Muscle of arm (tissue), 14 donors: ENCODE data around the gene ZBTB7B. TPM values are rescaled to one million over a fixed set of nuclear protein-coding genes. Genes with fewer than 3 reads are reported as not detected.

Experiments
- DNase-seq: peaks from one replicate; pipeline ENCODE4 v3.0.0-alpha.2; 2013
- long read RNA-seq, 11 donors: transcript quantifications; one replicate each; lab custom pipeline, GENCODE V29; 2026
- polyA plus RNA-seq, 12 donors: library from polyadenylated mRNA; unstranded; fragments of 120-200 nt; gene quantifications; one replicate each; pipeline ENCODE4 v1.2.1, GENCODE V29; 2013; ENCODE audit not compliant: insufficient read length in 12 of 12

The ZBTB7B gene
- polyA plus RNA-seq: 10 to 100 TPM in 4 of 12 donors, 1 to 10 TPM in 7, not detected in 1; 3.9 to 32.4 (median 8.5) TPM
- long read RNA-seq, donor 1, partial matches to known transcripts: 0 of 7 reads
- long read RNA-seq, donor 1, other reads (novel, unspliced or antisense): 0 of 7 reads
- long read RNA-seq, donor 2: 0 reads
- long read RNA-seq, donor 3, partial matches to known transcripts: 0 of 1 reads
- long read RNA-seq, donor 3, other reads (novel, unspliced or antisense): 0 of 1 reads
- long read RNA-seq, donor 4, partial matches to known transcripts: 0 of 1 reads
- long read RNA-seq, donor 4, other reads (novel, unspliced or antisense): 0 of 1 reads
- long read RNA-seq, donor 5, partial matches to known transcripts: 0 of 4 reads
- long read RNA-seq, donor 5, other reads (novel, unspliced or antisense): 0 of 4 reads
- long read RNA-seq, donor 6, partial matches to known transcripts: 0 of 2 reads
- long read RNA-seq, donor 6, other reads (novel, unspliced or antisense): 0 of 2 reads
- long read RNA-seq, donor 7: 0 reads
- long read RNA-seq, donor 8, partial matches to known transcripts: 0 of 3 reads
- long read RNA-seq, donor 8, other reads (novel, unspliced or antisense): 0 of 3 reads
- long read RNA-seq, donor 9, partial matches to known transcripts: 0 of 2 reads
- long read RNA-seq, donor 9, other reads (novel, unspliced or antisense): 0 of 2 reads
- long read RNA-seq, donor 10, partial matches to known transcripts: 7 of 10 reads
- long read RNA-seq, donor 10, other reads (novel, unspliced or antisense): 0 of 10 reads
- long read RNA-seq, donor 11, partial matches to known transcripts: 0 of 2 reads
- long read RNA-seq, donor 11, other reads (novel, unspliced or antisense): 0 of 2 reads

DNA sequence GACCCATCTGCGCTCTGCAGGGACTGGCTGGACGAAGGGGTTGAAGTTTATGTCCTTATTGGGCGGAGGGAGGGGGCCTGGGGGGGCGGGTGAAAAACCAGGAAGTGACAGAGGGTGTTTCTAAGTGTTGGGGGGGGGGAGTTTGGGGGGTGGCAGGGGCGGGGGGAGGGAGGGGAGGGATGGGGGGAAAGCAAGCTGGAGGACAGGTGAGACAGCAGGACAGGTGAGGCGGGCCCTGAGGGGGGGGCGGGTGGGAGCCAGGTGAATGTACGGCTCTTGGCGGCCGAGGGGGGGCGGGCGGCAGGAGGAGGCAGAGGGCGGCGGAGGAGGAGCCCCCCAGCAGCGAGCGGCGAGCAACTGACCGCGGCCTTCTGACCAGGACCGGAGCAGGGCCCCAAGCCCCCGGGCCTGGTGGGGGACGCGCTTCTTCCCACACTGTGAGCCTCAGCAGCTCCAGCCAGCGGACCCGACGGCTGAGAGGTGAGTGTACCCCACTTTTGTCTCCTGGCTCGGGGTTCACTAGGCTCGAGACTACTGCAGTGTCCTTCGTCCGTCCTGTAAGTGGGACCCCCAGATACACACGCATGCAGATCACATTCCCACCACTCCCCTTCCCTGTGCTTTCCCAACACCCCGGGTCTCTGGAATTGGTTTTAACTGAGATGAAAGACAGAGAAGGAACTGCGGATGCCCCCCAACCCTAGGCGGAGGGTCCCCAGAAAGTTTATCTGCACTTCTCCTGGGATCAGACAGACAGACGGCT, at the start of gene ZBTB7B:
Gene ZBTB7B, plus strand, starts transcription at position 339 of the 763 bp plus-strand sequence. CDS start 11,859 bp downstream, outside the sequence.
- DNase-seq: no peak

DNA sequence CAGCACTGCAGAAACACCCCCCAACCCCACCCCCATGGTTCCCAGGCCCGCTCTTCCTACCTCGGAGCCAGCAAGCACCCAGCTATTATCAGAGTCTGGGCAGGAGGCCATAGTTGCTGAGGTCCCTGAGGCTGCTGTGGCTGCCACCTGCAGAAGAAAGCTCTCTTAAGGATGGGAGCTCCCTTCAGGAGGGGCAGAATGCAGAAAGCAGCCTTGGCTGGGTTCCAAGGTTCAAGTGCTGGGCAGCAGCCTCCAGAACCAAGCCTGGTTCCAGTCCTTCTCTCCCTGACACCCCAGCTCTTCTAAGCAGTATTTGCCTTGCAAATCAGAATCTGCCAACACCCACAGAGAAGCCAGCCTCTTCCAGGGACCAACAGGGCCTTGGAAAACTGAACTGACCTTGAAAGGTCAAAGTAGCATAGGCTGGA, 49.0 kb upstream of the ZBTB7B start:
- no peak for DNase-seq

DNA sequence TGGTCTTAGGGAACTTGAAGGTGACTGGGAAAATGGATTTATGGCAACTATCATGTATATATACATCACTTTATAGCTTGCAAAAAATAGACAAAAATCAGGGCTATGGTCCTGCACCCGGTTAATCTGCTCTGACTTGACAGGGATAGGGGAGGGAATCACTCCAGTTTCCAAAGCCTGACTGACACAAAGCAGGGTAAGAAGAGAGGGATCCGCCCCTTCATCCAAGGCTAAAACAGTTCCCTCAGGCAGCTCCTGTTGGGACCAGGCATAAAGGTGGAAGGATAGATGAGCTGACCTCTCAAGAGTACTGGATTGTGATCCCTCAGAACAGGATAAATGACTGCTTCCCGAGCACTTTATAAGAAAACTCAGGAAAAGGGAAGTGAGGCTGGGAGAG, 48.1 kb upstream of the ZBTB7B start:
- no peak for DNase-seq

DNA sequence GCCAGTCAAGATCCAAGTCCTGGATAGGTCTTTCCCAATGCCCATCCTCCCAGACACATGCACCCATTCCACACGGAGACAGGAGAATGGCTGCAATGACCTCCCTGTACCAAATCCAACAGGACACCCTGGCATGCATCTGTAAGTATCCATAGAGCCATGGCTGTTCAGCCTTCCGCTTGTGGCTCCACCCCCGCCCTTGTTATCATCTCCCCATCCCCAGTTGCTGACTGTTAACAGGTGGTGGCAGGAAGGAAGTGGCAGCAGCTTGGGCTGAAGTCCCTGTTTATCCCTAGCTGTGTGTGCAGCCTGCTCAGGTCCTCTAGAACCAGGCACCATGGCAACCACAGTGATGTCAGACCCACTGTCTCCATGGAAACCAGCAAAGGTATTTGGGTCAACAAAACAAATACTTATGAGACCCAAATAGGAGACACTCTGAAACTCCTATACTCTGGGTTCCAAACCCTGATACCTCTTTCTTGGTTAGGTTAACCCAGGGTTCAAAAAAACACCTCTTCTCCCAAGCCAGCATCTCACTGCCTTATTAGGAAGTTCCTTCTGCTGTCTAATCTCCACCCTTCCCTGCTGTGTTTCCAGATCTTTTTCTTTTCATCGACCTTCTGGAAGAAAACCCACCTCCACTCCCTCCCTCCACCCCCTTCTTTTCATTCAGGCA, 47.4 kb upstream of the ZBTB7B start:
- no peak for DNase-seq

DNA sequence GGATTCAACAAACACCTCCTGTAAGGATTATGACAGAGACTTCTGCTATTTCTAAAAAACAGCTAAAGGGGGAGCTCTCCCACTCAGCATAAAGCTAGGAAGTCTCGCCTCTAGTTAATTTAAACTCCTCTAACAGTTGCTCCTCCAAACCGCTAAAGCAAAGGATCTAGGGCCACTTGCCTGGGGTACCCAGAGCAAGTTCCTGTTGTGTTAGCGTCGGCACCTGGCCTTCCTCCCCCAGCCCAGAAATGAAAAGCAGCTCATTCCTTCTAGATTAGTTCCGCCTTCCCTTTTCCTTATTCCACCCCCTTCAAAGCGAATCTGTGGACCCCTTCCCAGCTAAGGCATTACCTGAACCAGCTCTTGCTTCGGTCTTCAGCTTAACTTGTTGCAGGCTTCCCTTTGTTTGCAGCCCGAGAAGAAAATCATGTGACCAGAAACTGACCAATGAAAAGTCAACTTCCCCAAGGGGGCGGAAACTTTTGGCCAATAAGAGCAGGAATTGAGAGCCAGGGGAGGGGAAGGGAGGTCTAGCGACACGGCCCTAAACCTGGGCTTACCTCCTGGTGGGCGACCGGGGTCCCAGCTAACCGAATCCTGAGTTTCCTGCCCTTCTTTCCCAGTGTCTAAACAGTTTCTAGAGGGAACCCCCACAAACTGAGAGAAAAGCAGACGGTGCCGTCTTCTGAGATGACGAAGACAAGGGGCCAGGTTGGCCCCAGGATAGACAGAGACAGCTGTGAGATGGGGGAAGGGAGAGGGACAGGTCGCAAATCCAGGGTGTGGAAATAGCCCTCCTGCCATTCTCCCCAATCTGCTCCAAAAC, 46.7 kb upstream of the ZBTB7B start, which contains the start of gene PBXIP1:
Gene PBXIP1, minus strand, starts transcription at position 382 of the 826 bp plus-strand sequence. CDS start 2,378 bp downstream, outside the sequence.
- DNase-seq: peak; percentile 95

DNA sequence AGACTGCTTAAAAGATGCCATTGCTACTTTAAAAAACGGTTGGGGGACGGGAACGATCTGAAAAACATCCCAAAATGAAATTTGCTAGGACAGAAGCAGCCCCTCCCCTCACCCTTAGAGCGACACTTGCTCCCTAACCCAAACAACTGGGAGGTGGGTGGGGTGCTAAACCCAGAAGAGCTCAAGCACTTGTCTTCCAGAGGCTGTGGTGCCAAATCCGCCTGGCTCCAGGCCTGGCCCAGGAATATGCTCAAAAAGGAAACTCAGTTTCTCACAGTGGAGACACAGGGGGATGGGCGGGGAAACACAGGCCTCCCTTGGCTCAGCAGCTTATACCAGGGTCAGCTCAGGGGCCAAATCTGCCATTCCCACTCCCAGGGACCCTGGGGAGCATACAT, 46.1 kb upstream of the ZBTB7B start:
- peak; percentile 60 for DNase-seq

DNA sequence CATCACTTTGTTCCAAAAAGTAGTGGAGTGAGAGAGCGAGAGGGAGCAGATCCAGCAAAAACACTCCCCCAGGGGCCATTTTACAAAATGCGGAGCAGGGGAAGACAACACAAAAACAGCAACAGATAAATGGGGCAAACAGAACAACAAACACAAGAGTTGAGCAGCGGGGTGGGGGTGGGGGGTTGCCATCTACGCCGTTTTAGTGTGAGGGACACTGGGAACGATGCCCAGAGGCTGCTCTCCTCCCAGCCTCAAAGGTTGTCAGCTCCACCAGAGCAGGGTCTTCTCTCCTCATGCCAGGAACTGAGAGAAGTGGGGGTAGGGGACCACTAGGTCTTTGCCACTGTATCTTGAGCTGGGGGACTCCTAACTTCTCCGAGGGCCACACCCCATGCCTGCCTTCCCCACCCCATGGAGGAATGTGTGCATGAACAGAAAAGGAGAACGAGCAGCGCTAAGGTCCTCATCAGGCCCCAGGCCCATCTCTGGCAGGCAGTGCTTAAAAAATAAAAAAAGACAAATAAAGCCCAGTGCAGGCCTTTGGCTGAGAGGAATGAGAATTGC, 45.4 kb upstream of the ZBTB7B start:
- DNase-seq: no peak

DNA sequence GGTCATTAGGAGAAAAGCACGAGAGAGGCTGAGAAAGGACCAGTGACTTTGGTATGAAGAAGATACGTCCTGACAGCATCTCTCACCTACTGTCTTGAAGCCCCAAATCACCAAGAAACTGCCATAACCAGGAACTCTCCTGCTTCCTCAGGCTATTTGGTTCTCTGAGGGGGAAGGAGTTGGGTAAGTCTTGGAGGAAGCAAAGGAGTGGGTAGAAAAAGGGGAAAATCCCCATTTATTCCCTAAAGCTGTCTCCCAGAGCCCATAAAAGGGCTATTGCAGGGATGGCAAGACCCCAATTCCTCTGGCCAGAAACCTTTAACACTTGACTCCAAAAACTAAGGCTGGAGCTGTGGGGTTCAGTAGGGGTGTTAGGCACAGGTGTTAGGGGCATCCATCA, 44.6 kb upstream of the ZBTB7B start:
- no peak for DNase-seq

DNA sequence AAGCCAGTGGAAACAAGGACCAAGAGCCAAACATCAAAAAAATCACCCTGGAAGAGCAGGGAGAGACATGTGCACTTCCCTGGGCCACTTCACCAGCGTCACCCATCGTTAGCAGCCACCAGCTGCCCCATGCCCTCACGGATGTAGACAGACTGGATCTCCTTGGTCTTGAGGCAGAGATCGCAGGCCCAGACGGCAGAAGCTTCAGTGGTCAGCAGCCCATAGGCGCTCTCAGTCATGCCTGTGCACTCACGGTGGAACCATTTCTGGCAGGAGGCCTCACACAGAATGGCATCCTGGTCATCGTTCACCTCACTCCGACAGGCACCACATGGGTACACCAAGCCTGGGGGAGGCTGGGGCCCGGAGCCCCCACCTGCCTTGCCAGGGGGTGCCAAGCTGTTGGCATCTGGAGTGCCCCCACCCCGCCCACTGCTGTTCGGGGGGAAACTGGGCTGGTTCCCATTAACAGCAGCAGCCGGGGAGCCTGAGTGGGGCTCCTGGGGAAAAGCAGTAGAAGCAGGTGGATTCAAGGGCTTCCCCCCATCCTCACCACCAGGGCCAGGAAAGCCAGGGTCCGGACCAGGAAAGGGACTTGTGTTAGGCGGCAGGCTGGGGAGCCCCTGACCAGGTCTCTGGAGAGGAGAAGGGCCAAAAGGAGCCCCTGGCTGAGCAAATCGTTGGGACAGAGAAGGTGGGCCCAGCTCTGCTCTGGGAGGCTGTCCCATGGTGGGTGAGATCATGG, 43.7 kb upstream of the ZBTB7B start:
- no peak for DNase-seq

DNA sequence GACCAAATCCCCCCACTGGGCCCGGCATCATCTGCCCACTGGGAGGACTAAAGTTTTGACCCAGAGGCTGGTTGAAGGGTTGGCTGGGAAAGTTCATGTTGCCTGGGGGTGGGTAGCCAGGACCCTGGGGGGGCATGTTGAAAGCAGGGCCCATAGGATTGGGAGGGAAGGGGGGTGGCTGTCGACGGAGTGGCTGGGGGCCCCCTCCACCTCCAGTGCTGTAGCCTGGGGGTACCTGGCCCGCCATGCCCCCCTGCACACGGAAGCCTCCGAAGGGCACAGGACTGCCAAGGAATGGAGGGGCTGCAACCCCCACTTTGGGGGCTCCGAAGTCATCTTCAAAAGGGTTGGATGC, 43.2 kb upstream of the ZBTB7B start:
- DNase-seq: no peak

DNA sequence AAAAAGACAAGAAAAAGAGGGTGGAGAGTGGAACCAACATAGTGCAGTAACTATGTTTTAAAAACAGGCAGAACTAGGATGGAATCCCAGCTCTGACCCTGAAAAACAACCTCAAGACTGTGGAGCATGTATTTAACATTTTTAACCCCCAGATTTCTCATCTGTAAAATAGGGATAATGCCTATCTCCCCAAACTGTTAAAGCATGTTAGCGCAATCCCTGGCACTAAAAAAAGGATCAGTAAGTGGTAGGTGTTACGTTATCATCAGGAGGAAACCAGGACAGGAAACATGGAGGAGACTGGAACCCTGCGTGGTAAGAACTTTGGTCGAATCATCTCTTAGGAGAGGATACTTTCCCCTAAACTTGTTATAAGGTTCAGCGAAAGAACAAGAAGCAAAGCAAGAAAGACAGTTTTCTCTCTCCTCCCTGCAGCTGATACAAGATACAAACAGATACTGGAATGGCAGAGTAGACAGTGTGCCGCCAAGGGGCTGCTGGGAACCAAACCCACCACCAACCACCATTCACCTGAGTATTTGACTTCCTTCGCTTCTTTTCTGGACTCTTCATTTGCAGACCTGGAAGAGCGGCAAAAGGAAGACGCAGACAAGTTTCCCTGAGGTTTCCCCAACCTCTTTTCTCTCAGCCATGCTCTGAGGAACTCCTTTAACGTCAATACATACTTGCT, 42.0 kb upstream of the ZBTB7B start:
- no peak for DNase-seq

DNA sequence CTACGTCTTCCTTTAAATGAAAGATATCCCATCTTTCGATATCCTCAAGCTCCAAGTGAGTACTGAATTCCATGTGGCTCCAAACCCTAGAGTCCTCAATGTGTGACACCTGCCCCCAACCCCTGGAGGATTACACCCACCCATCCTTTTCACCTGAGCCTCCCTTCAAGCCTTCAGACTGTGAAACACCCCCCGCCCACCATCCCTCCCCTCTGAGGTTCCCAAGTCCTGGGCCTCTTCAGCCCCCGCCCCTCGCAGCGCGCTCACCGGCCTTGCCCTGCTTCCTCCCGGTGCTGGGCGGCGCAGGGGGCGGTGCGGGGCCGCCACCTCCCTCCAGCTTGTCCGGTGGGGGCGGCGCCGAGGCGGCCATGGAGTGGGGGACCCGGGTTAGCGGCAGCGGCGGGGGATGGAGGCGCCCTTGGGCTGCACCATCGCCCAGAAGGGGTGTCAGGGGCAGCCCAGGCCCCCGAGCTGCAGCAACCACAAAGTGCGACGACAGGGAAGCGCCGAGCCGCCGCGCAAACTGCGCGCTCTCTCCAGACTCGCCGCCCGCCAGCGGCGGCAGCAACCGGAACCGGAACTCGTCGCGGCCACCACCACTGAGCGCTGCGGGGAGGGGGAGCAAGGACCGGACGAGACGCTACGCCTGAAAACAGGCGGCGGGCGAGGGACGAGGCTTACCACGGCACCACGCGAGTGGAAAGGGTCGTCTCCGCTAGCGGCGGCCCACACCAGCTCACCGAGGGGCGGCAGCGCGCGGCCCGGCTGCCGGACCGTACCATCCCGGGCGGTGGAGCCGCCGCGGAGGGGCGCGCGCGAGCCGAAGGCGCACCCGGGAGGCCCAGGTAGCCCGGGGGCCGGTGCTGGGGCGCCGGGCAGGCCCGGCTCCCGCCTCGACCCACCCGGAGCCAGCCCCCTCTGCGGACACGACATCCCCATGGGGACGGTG, 41.1 kb upstream of the ZBTB7B start, which contains the start of gene PYGO2:
Gene PYGO2, minus strand, starts transcription at position 576 of the 949 bp plus-strand sequence. Its CDS starts 206 bp downstream, at position 370.
- peak; percentile 84 for DNase-seq

DNA sequence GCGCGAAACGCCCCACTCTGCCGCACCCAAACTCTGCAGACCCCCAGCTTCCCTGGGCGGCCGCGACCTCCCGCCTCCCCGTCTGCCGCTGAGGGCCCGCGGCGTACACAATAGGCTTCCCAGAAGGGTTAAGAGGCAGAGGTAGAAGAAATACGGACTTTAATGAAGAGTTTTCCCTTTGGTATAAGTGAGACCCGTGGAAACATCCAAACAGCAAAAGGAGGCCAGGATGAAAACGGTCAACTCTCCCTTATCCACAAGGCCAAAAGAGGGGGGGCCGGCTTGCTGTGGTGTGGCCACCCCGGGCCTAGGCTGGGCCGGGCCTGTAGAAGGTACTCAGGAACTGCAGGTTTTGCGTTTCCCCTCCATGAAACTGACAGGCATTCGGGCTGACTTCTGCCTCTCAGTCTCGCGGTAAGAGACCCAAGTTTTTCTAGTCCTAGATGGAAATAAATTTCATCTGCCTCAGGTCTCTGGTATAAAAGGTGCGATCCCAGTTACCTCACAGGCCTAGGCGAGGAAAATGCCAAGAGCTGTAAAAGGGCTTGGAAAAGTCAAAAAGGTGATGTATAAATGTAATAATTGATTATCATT, 40.3 kb upstream of the ZBTB7B start:
- no peak for DNase-seq

DNA sequence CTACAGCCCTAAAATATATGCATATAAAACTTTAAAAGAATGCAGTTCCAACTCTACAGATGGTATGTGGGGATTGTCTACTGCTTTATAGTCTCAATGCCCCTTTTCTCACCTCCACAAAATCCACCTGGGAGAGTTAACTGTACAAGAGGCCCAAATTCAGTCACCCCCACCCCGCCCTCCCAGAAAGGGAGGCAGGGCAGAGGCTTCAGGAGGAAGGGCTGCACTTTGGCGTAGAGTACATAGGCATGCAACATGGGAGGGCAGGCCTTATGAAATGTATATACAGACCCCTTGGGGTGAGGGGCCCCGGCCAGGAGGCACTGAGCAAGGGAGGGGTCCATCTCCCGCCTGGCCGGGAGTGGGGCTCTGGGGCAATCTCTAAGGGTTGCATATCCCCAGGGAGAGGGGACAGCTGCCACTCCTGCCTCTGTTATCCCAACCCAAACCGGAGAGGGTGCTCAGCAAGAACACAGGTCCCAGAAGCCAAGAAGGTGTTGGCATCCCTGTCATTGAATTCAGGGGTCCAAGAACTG, 39.7 kb upstream of the ZBTB7B start:
- DNase-seq: no peak

DNA sequence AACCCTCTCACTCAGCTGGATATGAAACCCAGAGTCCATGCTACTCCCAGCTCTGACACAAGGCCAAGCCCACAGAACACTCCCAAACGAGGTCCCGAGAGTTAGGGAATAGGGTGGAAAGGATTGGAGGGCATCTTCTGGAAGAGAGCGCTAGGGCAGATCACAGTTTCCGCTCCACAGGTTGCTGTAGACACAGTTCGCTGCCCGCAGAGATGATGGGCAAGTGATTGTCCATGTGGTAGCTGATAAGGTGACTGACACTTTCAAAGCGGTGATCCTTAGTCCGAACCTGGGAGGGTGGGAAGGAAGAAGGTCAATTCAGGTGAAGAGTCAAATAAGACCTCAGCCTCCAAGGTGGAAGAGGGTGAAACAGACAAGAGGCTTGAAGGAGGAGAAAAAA, 39.0 kb upstream of the ZBTB7B start:
- DNase-seq: no peak

DNA sequence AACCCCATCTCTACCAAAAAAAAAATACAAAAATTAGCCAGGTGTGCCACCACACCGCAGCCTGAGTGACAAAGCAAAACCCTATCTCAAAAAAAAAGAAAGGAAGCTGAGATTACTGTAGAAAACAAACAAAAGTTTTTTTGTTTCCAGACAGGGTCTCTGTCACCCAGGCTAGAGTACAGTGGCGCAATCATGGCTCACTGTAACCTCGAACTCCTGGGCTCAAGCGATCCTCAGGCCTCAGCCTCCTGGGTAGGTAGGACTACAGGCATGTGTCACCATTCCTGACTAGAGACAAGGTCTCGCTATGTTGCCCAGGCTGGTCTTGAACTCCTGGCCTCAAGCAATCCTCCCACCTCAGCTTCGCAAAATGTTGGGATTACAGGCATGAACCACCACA, 38.2 kb upstream of the ZBTB7B start:
- DNase-seq: no peak

DNA sequence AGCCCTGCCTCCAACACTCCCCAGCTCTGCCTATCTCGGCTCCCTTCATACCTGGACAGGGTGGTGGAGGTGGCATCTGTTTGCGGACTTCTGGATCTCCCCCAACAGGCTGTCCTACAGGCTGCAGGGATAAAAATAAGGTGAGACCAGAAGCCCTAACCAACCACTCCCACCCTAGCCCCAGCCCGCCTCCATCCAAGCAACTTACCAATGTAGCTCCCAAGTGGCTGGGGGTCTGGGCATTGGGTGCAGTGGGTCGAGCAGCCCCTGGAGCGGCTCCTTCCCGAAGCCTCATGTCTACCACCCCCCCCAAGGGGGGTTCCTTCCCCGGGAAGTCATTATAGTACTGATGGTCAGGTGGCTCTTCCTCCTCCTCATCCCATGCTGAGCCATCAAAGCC, 36.5 kb upstream of the ZBTB7B start:
- DNase-seq: no peak
